Pericardium fibroblast (primary cell): ENCODE data around the gene CYP27B1. TPM values are rescaled to one million over a fixed set of nuclear protein-coding genes. Genes with fewer than 3 reads are reported as not detected.

Experiments used
- total RNA-seq: library from RNA; depleted of rRNA; stranded (reverse); fragments of >200 nt; gene quantifications from 2 replicates; pipeline ENCODE4 v1.2.3, GENCODE V29; 2015

The CYP27B1 gene
- 0.68 and 1.6 TPM in 2 replicates for total RNA-seq

GRCh38 chr12:57766464-57767304 lies at the start of gene CYP27B1:
TSS of gene CYP27B1 (minus strand) at chr12:57767078. CDS start at chr12:57767041, 37 bp downstream.

GRCh38 chr12:57782608-57783465 lies 16.0 kb upstream of the CYP27B1 start, which contains the start of gene TSFM:
TSS of gene TSFM (plus strand) at chr12:57782787. CDS start at chr12:57782802, 15 bp downstream.

GRCh38 chr12:57772429-57773322 lies 5.8 kb upstream of the CYP27B1 start, which contains the start of gene EEF1AKMT3:
TSS of gene EEF1AKMT3 (plus strand) at chr12:57772614. CDS start at chr12:57772725, 111 bp downstream.

GRCh38 chr12:57771873-57772428 lies 5.1 kb upstream of the CYP27B1 start, which contains the start of gene METTL1:
TSS of gene METTL1 (minus strand) at chr12:57772105. CDS start at chr12:57772083, 22 bp downstream.

GRCh38 chr12:57754411-57755193 lies 12.3 kb downstream of the CYP27B1 start, which contains the start of gene MARCHF9:
TSS of gene MARCHF9 (plus strand) at chr12:57755103. CDS start at chr12:57755529, 426 bp downstream.

GRCh38 chr12:57751788-57752667 lies 14.8 kb downstream of the CYP27B1 start, which contains the start of gene CDK4:
TSS of gene CDK4 (minus strand) at chr12:57752310. CDS start at chr12:57751717, 593 bp downstream.

GRCh38 chr12:57744777-57745484 lies 21.9 kb downstream of the CYP27B1 start, which contains the start of gene TSPAN31:
TSS of gene TSPAN31 (plus strand) at chr12:57745039. CDS start at chr12:57745155, 116 bp downstream.

GRCh38 chr12:57738661-57739237 lies 28.1 kb downstream of the CYP27B1 start, which contains the start of gene AGAP2:
TSS of gene AGAP2 (minus strand) at chr12:57738742. CDS start at chr12:57738246, 496 bp downstream.

Other genes starting within 250 kb of the CYP27B1 start
- 51.3 and 55.1 TPM in 2 replicates for gene DDIT3, start 246.6 kb downstream of the CYP27B1 start, total RNA-seq
- gene MBD6, start 244.3 kb downstream of the CYP27B1 start, total RNA-seq: 5.1 and 8.8 TPM in 2 replicates
- gene DCTN2, start 219.9 kb downstream of the CYP27B1 start, total RNA-seq: 155 and 186 TPM in 2 replicates
- 0.17 TPM in 1 of 2 replicates, not detected in the other for gene KIF5A, start 217.0 kb downstream of the CYP27B1 start, total RNA-seq
- gene PIP4K2C, start 175.9 kb downstream of the CYP27B1 start, total RNA-seq: 7.4 and 7.6 TPM in 2 replicates
- gene DTX3, start 162.3 kb downstream of the CYP27B1 start, total RNA-seq: 6.6 and 8.6 TPM in 2 replicates
- gene ARHGEF25, start 155.6 kb downstream of the CYP27B1 start, total RNA-seq: 10.4 and 10.8 TPM in 2 replicates
- 0.17 TPM in 1 of 2 replicates, not detected in the other for gene B4GALNT1, start 133.9 kb downstream of the CYP27B1 start, total RNA-seq
- gene OS9, start 72.9 kb downstream of the CYP27B1 start, total RNA-seq: 191 and 216 TPM in 2 replicates
- gene AGAP2, start 28.3 kb downstream of the CYP27B1 start, total RNA-seq: under 0.01 and 0.23 TPM in 2 replicates
- 60.6 and 72.7 TPM in 2 replicates for gene TSPAN31, start 22.0 kb downstream of the CYP27B1 start, total RNA-seq
- gene CDK4, start 14.8 kb downstream of the CYP27B1 start, total RNA-seq: 203 and 231 TPM in 2 replicates
- 1.8 and 3.6 TPM in 2 replicates for gene MARCHF9, start 12.0 kb downstream of the CYP27B1 start, total RNA-seq
- 8.5 and 20.0 TPM in 2 replicates for gene METTL1, start 5.0 kb upstream of the CYP27B1 start, total RNA-seq
- 5.4 and 7.7 TPM in 2 replicates for gene EEF1AKMT3, start 5.5 kb upstream of the CYP27B1 start, total RNA-seq
- 13.6 and 18.3 TPM in 2 replicates for gene TSFM, start 15.7 kb upstream of the CYP27B1 start, total RNA-seq
- 1.8 and 3.6 TPM in 2 replicates for gene AVIL, start 51.7 kb upstream of the CYP27B1 start, total RNA-seq
- gene CTDSP2, start 79.7 kb upstream of the CYP27B1 start, total RNA-seq: 151 and 175 TPM in 2 replicates
- 3.9 and 11.6 TPM in 2 replicates for gene ATP23, start 174.5 kb upstream of the CYP27B1 start, total RNA-seq